H9 (cell line): ENCODE measurements around the gene NFKBIZ. TPM values are rescaled to one million over a fixed set of nuclear protein-coding genes. Genes with fewer than 3 reads are reported as not detected.

Experiments
- DNase-seq: peaks from one replicate; pipeline ENCODE4 v3.0.0-alpha.2; 2017
- H2AFZ ChIP-seq: one replicate; pipeline ENCODE4 v1.6.1; 2013; ENCODE audit warnings: mild to moderate bottlenecking, low read length, control low read depth, moderate library complexity
- H2AK5ac ChIP-seq: 2 replicates; pipeline ENCODE4 v1.6.1; 2013; ENCODE audit warnings: low read length, control low read depth, mixed read lengths; ENCODE audit not compliant: insufficient read length
- H2BK120ac ChIP-seq: one replicate; pipeline ENCODE4 v1.6.1; 2013; ENCODE audit warnings: low read depth, mild to moderate bottlenecking, low read length, control low read depth, inconsistent platforms; ENCODE audit not compliant: poor library complexity, severe bottlenecking
- H2BK12ac ChIP-seq: 2 replicates; pipeline ENCODE4 v1.6.1; 2013; ENCODE audit warnings: low read length, control low read depth, mixed read lengths, low read depth; ENCODE audit not compliant: insufficient read length
- H2BK15ac ChIP-seq: 2 replicates; pipeline ENCODE4 v1.6.1; 2013; ENCODE audit warnings: low read depth, low read length, control low read depth
- H2BK20ac ChIP-seq: one replicate; pipeline ENCODE4 v1.6.1; 2013; ENCODE audit warnings: low read depth, mild to moderate bottlenecking, low read length, control low read depth, inconsistent platforms; ENCODE audit not compliant: poor library complexity, severe bottlenecking
- H2BK5ac ChIP-seq: 2 replicates; pipeline ENCODE4 v1.6.1; 2013; ENCODE audit warnings: low read length, control low read depth, mixed read lengths; ENCODE audit not compliant: insufficient read length
- H3K14ac ChIP-seq: 2 replicates; pipeline ENCODE4 v1.6.1; 2013; ENCODE audit warnings: low read length, control low read depth; ENCODE audit not compliant: insufficient read depth
- H3K18ac ChIP-seq: 2 replicates; pipeline ENCODE4 v1.6.1; 2013; ENCODE audit warnings: low read depth, mild to moderate bottlenecking, mixed read lengths, low read length, control low read depth; ENCODE audit not compliant: insufficient read length
- H3K23ac ChIP-seq: 2 replicates; pipeline ENCODE4 v1.6.1; 2013; ENCODE audit warnings: low read length, control low read depth, mixed read lengths, low read depth; ENCODE audit not compliant: insufficient read length
- H3K23me2 ChIP-seq: 2 replicates; pipeline ENCODE4 v1.6.1; 2013; ENCODE audit warnings: low read depth, mild to moderate bottlenecking, mixed read lengths, low read length, control low read depth; ENCODE audit not compliant: insufficient read length, poor library complexity, severe bottlenecking
- H3K27ac ChIP-seq: 2 replicates; pipeline ENCODE4 v1.5.1; 2013; ENCODE audit warnings: low read length, control low read depth, mixed read lengths, low read depth; ENCODE audit not compliant: insufficient read length
- H3K27me3 ChIP-seq: 2 replicates; pipeline ENCODE4 v1.6.1; 2013; ENCODE audit warnings: low read length, control low read depth, inconsistent platforms; ENCODE audit not compliant: insufficient read depth
- H3K4ac ChIP-seq: 2 replicates; pipeline ENCODE4 v1.6.1; 2013; ENCODE audit warnings: low read depth, mild to moderate bottlenecking, control low read depth, inconsistent platforms, low read length, moderate library complexity
- H3K4me1 ChIP-seq: 2 replicates; pipeline ENCODE4 v1.6.1; 2013; ENCODE audit warnings: low read length, control low read depth, inconsistent platforms; ENCODE audit not compliant: insufficient read depth
- H3K4me2 ChIP-seq: 2 replicates; pipeline ENCODE4 v1.6.1; 2013; ENCODE audit warnings: low read length, control low read depth, mixed read lengths; ENCODE audit not compliant: insufficient read length, insufficient read depth
- H3K56ac ChIP-seq: 2 replicates; pipeline ENCODE4 v1.6.1; 2013; ENCODE audit warnings: low read depth, mild to moderate bottlenecking, mixed read lengths, low read length, control low read depth; ENCODE audit not compliant: insufficient read length
- H3K79me1 ChIP-seq: 2 replicates; pipeline ENCODE4 v1.6.1; 2013; ENCODE audit warnings: low read depth, mild to moderate bottlenecking, moderate library complexity, low read length, control low read depth, inconsistent platforms; ENCODE audit not compliant: insufficient read depth, poor library complexity, severe bottlenecking
- H3K79me2 ChIP-seq: 2 replicates; pipeline ENCODE4 v1.6.1; 2013; ENCODE audit warnings: low read length, control low read depth, inconsistent platforms; ENCODE audit not compliant: insufficient read depth
- H3K9ac ChIP-seq: 2 replicates; pipeline ENCODE4 v1.6.1; 2013; ENCODE audit warnings: low read length, control low read depth, mixed read lengths; ENCODE audit not compliant: insufficient read length; ENCODE audit errors: extremely low read depth
- H3K9me3 ChIP-seq: one replicate; pipeline ENCODE4 v1.6.1; 2013; ENCODE audit warnings: low read depth, low read length, inconsistent platforms; ENCODE audit not compliant: control insufficient read depth
- H3T11ph ChIP-seq: one replicate; pipeline ENCODE4 v1.6.1; 2013; ENCODE audit warnings: mild to moderate bottlenecking, low read length, control low read depth, inconsistent platforms
- H4K20me1 ChIP-seq: one replicate; pipeline ENCODE4 v1.6.1; 2013; ENCODE audit not compliant: control insufficient read depth, insufficient read length, insufficient read depth
- H4K5ac ChIP-seq: 2 replicates; pipeline ENCODE4 v1.6.1; 2013; ENCODE audit warnings: low read depth, mild to moderate bottlenecking, mixed read lengths, low read length, control low read depth; ENCODE audit not compliant: insufficient read length
- H4K8ac ChIP-seq: replicated peaks from 2 replicates; pipeline ENCODE4 v1.6.1; 2013; ENCODE audit warnings: low read length, control low read depth, mixed read lengths, low read depth; ENCODE audit not compliant: insufficient read length
- H4K91ac ChIP-seq: 2 replicates; pipeline ENCODE4 v1.6.1; 2013; ENCODE audit warnings: low read depth, mild to moderate bottlenecking, moderate library complexity, mixed read lengths, low read length, control low read depth; ENCODE audit not compliant: insufficient read length
- H3K27ac Mint-ChIP-seq, 3 experiments: 2 replicates in 2 of 3; 3 replicates in 1 of 3; pipeline ENCODE4 v1.8.0; 2020 to 2021; ENCODE audit warnings: mixed read lengths in 3 of 3, mild to moderate bottlenecking in 1 of 3, moderate library complexity in 1 of 3
- H3K27me3 Mint-ChIP-seq: 2 replicates; pipeline ENCODE4 v1.8.0; 2021; ENCODE audit warnings: low read depth, mild to moderate bottlenecking, moderate library complexity, mixed read lengths
- H3K36me3 Mint-ChIP-seq, 3 experiments: 2 replicates in 2 of 3; 3 replicates in 1 of 3; pipeline ENCODE4 v1.8.0; 2020 to 2021; ENCODE audit warnings: low read depth in 3 of 3, mixed read lengths in 3 of 3; ENCODE audit not compliant: insufficient read depth in 1 of 3
- H3K4me1 Mint-ChIP-seq, 2 experiments: 2 replicates each; pipeline ENCODE4 v1.8.0; 2020; ENCODE audit warnings: mixed read lengths in 2 of 2
- H3K4me3 Mint-ChIP-seq, 2 experiments: 2 replicates in 1 of 2; 3 replicates in 1 of 2; pipeline ENCODE4 v1.8.0; 2020 to 2021; ENCODE audit warnings: mild to moderate bottlenecking in 2 of 2, mixed read lengths in 2 of 2, moderate library complexity in 1 of 2
- H3K9me3 Mint-ChIP-seq, 2 experiments: 2 replicates in 1 of 2; 3 replicates in 1 of 2; pipeline ENCODE4 v1.8.0; 2020; ENCODE audit warnings: mild to moderate bottlenecking in 2 of 2, mixed read lengths in 2 of 2, moderate library complexity in 1 of 2
- WGBS: extraction: QIAGEN DNeasy Blood & Tissue Kit; methylation state at CpG from one replicate; pipeline ENCODE4 v1.1.7; 2013; ENCODE audit warnings: missing lambda C conversion rate, low lambda C conversion rate, mixed read lengths; ENCODE audit not compliant: insufficient read length; ENCODE audit errors: extremely low coverage; 5-methylcytosine and 5-hydroxymethylcytosine counted together
- total RNA-seq: library from RNA; stranded (reverse); gene quantifications from 2 replicates; pipeline ENCODE4 v1.2.1, GENCODE V29; 2021
- TF ChIP-seq, protein P1 (sequence below): fragments of 200-600 bp; sonication (generic); conservative IDR thresholded peaks from 3 replicates; pipeline ENCODE4 v1.8.0; 2021; ENCODE audit warnings: antibody characterized with exemption, mild to moderate bottlenecking

NFKBIZ gene
- total RNA-seq, 1 experiment from 2014 or later, result 11.1 TPM

DNA sequence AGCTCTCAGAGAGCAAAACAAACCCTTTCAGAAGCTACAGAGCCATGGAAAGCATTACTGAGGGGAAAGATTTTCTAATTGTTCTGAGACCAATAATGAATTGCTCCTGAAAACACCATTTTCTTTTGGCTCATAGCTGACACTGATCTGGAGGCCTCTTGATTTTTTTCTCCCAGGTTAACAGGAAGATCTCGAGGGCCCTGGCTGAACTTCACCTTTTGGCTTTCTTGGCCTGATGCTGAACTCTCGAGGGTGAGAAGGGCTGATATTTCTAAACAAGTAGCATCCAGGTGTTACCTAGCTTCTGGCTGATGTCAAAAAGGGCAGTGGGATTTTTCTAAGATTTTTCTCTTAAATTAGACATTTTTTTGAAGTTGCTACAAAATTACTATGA, 19.9 kb upstream of the NFKBIZ start:
- no peaks in the 10 kb centered on the region for H3K79me2 ChIP-seq
- TF ChIP-seq, protein P1, sequence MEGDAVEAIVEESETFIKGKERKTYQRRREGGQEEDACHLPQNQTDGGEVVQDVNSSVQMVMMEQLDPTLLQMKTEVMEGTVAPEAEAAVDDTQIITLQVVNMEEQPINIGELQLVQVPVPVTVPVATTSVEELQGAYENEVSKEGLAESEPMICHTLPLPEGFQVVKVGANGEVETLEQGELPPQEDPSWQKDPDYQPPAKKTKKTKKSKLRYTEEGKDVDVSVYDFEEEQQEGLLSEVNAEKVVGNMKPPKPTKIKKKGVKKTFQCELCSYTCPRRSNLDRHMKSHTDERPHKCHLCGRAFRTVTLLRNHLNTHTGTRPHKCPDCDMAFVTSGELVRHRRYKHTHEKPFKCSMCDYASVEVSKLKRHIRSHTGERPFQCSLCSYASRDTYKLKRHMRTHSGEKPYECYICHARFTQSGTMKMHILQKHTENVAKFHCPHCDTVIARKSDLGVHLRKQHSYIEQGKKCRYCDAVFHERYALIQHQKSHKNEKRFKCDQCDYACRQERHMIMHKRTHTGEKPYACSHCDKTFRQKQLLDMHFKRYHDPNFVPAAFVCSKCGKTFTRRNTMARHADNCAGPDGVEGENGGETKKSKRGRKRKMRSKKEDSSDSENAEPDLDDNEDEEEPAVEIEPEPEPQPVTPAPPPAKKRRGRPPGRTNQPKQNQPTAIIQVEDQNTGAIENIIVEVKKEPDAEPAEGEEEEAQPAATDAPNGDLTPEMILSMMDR, result no peak
- H3K27ac Mint-ChIP-seq, result peak overlapping the region in 2 of 3 experiments; percentile 60 to 83; a peak in 4 of 7 replicates
- no peak overlapping the region for H3T11ph ChIP-seq
- H2BK5ac ChIP-seq, result no peak overlapping the region
- no peak overlapping the region for H4K91ac ChIP-seq
- H3K4me1 ChIP-seq, result no peaks in the 10 kb centered on the region; the same call in 1 of the 2 replicates
- no peak overlapping the region for H3K4ac ChIP-seq
- peaks cover 0 to 1% (median 0%) of the 10 kb centered on the region in 3 experiments; a peak in 1 of 7 replicates for H3K36me3 Mint-ChIP-seq
- no peak overlapping the region for H3K18ac ChIP-seq
- no peaks in the 10 kb centered on the region for H4K20me1 ChIP-seq
- H4K8ac ChIP-seq, result no peak overlapping the region
- H3K23me2 ChIP-seq, result no peaks in the 10 kb centered on the region
- H3K27ac ChIP-seq, result no peak overlapping the region
- no peaks in the 10 kb centered on the region for H3K9me3 ChIP-seq
- H3K14ac ChIP-seq, result no peak overlapping the region
- no peak overlapping the region for H2BK12ac ChIP-seq
- H3K9me3 Mint-ChIP-seq, result no peaks in the 10 kb centered on the region
- no peak overlapping the region for H2BK120ac ChIP-seq
- no peak overlapping the region for H3K9ac ChIP-seq
- no peak overlapping the region for H2AFZ ChIP-seq
- peaks cover 21 to 28% of the 10 kb centered on the region in 2 experiments for H3K4me1 Mint-ChIP-seq
- no peak overlapping the region for H2AK5ac ChIP-seq
- no CpG with 5 or more reads among the region's 2 CpGs for WGBS
- H4K5ac ChIP-seq, result no peak overlapping the region
- no peak overlapping the region for H2BK15ac ChIP-seq
- DNase-seq, result no peak
- no peaks in the 10 kb centered on the region for H3K27me3 Mint-ChIP-seq
- H3K23ac ChIP-seq, result no peak overlapping the region
- no peaks in the 10 kb centered on the region for H3K27me3 ChIP-seq
- no peaks in the 10 kb centered on the region for H3K79me1 ChIP-seq
- no peak overlapping the region for H3K56ac ChIP-seq
- no peak overlapping the region for H2BK20ac ChIP-seq
- H3K4me2 ChIP-seq, result no peak overlapping the region
- H3K4me3 Mint-ChIP-seq, result no peak overlapping the region
